CD4-positive, alpha-beta T cell treated with Interleukin-1 beta for 1 hour (primary cell): ENCODE measurements around the gene GNAO1.
A peak's percentile ranks its signal among the peaks of the same experiment; 100 is the strongest.

Experiments
- DNase-seq, 2 donors: peaks; one replicate each; pipeline ENCODE4 v3.0.0-alpha.2; 2020 to 2022

GNAO1 gene

GRCh38 chr16:56198755-56199114 is 7.4 kb downstream of the GNAO1 start:
- no peak for DNase-seq

GRCh38 chr16:56199164-56199563 is 7.9 kb downstream of the GNAO1 start:
- DNase-seq: peak in 1 of 2 donors; percentile 26

GRCh38 chr16:56201030-56201429 is 9.7 kb downstream of the GNAO1 start:
- DNase-seq: no peak

- DNase-seq: peak in 1 of 2 donors; percentile 47
These were observed 10.7 kb downstream of the GNAO1 start for GRCh38 chr16:56202036-56202435.

- DNase-seq: peak; percentile 66 to 70
These were observed 11.8 kb downstream of the GNAO1 start for GRCh38 chr16:56203052-56203451.

- no peak for DNase-seq
These were observed 13.5 kb downstream of the GNAO1 start for GRCh38 chr16:56204816-56205215.

- DNase-seq: no peak
These were observed 15.7 kb downstream of the GNAO1 start for GRCh38 chr16:56206951-56207350.

- no peak for DNase-seq
These were observed 16.1 kb downstream of the GNAO1 start for GRCh38 chr16:56207421-56207820.

GRCh38 chr16:56211435-56211981 is 20.2 kb downstream of the GNAO1 start:
- DNase-seq: no peak

- DNase-seq: no peak
These were observed 20.9 kb downstream of the GNAO1 start for GRCh38 chr16:56212144-56212543.

- no peak for DNase-seq
These were observed 30.7 kb downstream of the GNAO1 start for GRCh38 chr16:56221995-56222394.

GRCh38 chr16:56222474-56222997 is 31.2 kb downstream of the GNAO1 start:
- DNase-seq: no peak

- no peak for DNase-seq
These were observed 33.9 kb downstream of the GNAO1 start for GRCh38 chr16:56225017-56225742.

- DNase-seq: no peak
These were observed 34.9 kb downstream of the GNAO1 start for GRCh38 chr16:56226187-56226586.

GRCh38 chr16:56226845-56227525 is 35.7 kb downstream of the GNAO1 start:
- peak in 1 of 2 donors; percentile 33 for DNase-seq

- no peak for DNase-seq
These were observed 36.6 kb downstream of the GNAO1 start for GRCh38 chr16:56227936-56228335.

GRCh38 chr16:56228476-56228875 is 37.2 kb downstream of the GNAO1 start:
- DNase-seq: no peak

- no peak for DNase-seq
These were observed 42.7 kb downstream of the GNAO1 start for GRCh38 chr16:56233795-56234566.

- no peak for DNase-seq
These were observed 43.4 kb downstream of the GNAO1 start for GRCh38 chr16:56234737-56235136.

GRCh38 chr16:56237451-56237930 is 46.2 kb downstream of the GNAO1 start:
- no peak for DNase-seq

- no peak for DNase-seq
These were observed 46.9 kb downstream of the GNAO1 start for GRCh38 chr16:56238188-56238587.

GRCh38 chr16:56241596-56241995 is 50.3 kb downstream of the GNAO1 start:
- DNase-seq: no peak

- no peak for DNase-seq
These were observed 51.5 kb downstream of the GNAO1 start for GRCh38 chr16:56242740-56243139.
